HUES6 (cell line): Measurements from ENCODE around the gene PRCD.
A peak's percentile ranks its signal among the peaks of the same experiment; 100 is the strongest.
"Not testable (repeated sequence)": the region's sequence is repeated elsewhere in the genome, so short reads cannot be mapped to it uniquely, and the experiment has no call there.

Experiments
- H3K27ac ChIP-seq: 2 replicates; pipeline ENCODE4 v1.7.0; 2013; ENCODE audit warnings: low read depth, mild to moderate bottlenecking, low read length, inconsistent platforms
- H3K27me3 ChIP-seq: 2 replicates; pipeline ENCODE4 v1.6.1; 2013; ENCODE audit warnings: low read length; ENCODE audit not compliant: control insufficient read depth, insufficient read depth
- H3K36me3 ChIP-seq: 2 replicates; pipeline ENCODE4 v1.6.1; 2013; ENCODE audit warnings: low read length; ENCODE audit not compliant: control insufficient read depth, insufficient read depth
- H3K4me1 ChIP-seq: 2 replicates; pipeline ENCODE4 v1.6.1; 2013; ENCODE audit warnings: low read length; ENCODE audit not compliant: control insufficient read depth, insufficient read depth
- H3K4me3 ChIP-seq: 2 replicates; pipeline ENCODE4 v1.5.1; 2013; ENCODE audit warnings: low read depth, low read length
- H3K9ac ChIP-seq: one replicate; pipeline ENCODE4 v1.6.1; 2013; ENCODE audit warnings: mild to moderate bottlenecking, low read length
- H3K9me3 ChIP-seq: 2 replicates; pipeline ENCODE4 v1.6.1; 2013; ENCODE audit warnings: low read depth, low read length; ENCODE audit not compliant: control insufficient read depth, insufficient read depth

The PRCD gene

GRCh38 chr17:76506408-76507345, 33.2 kb upstream of the PRCD start:
- Histone ChIP-seq H3K9ac (no peak overlapping the region), H3K36me3 (no peaks in the 10 kb centered on the region), H3K4me3 (peak overlapping the region; percentile 35; the same call in 1 of the 2 replicates), H3K27me3 (peaks cover 14% of the 10 kb centered on the region), H3K4me1 (peaks cover 15% of the 10 kb centered on the region), H3K9me3 (no peaks in the 10 kb centered on the region), H3K27ac (no peak overlapping the region)

- not testable (repeated sequence) for H3K4me1 ChIP-seq, H3K9ac ChIP-seq
Measured at GRCh38 chr17:76508472-76509063, 31.3 kb upstream of the PRCD start.

GRCh38 chr17:76510831-76511244, 29.0 kb upstream of the PRCD start:
- H3K9ac ChIP-seq: no peak overlapping the region
- H3K4me1 ChIP-seq: peaks cover 8% of the 10 kb centered on the region
- H3K36me3 ChIP-seq: no peaks in the 10 kb centered on the region
- H3K4me3 ChIP-seq: no peak overlapping the region
- H3K9me3 ChIP-seq: no peaks in the 10 kb centered on the region
- peaks cover 14% of the 10 kb centered on the region for H3K27me3 ChIP-seq
- H3K27ac ChIP-seq: no peak overlapping the region

More at GRCh38 chr17:76508472-76509063, 31.3 kb upstream of the PRCD start:
- peaks cover 14% of the 10 kb centered on the region for H3K27me3 ChIP-seq
- H3K9me3 ChIP-seq, H3K36me3 ChIP-seq, H3K4me3 ChIP-seq, H3K27ac ChIP-seq: not testable (repeated sequence)

DNA sequence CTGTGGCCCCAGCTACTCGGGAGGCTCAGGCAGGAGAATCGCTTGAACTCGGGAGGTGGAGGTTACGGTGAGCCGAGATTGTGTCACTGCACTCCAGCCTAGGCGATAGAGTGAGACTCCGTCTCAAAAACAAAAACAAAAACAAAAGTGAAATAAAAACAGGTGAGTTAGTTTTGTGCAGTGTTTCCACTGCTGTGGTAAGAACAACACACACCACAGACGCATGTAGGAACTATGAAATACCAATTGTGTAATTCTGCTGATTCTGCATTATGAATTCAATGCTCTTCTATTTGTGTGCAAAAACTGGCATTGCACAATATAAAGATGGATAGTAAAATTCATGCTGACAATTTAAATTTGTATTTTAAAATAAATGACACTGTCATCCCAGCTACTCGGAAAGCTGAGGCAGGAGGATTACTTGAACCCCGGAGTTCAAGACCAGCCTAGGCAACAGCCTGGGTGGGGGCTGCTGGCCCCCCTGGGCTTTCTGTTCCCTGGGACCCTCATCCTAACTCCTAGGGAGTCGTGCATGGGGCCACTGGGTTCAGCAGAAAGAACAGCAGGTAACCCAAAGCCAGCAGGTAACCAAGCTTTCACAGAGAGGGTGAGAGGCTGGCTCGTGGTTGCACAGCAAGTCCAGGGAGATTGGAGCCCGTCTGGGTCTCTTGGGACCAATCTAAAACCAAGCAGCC, 28.0 kb upstream of the PRCD start:
- no peak overlapping the region for H3K4me3 ChIP-seq
- no peak overlapping the region for H3K9ac ChIP-seq
- H3K4me1 ChIP-seq: no peaks in the 10 kb centered on the region; the same call in 1 of the 2 replicates
- no peaks in the 10 kb centered on the region for H3K36me3 ChIP-seq
- H3K27me3 ChIP-seq: peaks cover 11% of the 10 kb centered on the region
- no peaks in the 10 kb centered on the region for H3K9me3 ChIP-seq
- H3K27ac ChIP-seq: no peak overlapping the region

DNA sequence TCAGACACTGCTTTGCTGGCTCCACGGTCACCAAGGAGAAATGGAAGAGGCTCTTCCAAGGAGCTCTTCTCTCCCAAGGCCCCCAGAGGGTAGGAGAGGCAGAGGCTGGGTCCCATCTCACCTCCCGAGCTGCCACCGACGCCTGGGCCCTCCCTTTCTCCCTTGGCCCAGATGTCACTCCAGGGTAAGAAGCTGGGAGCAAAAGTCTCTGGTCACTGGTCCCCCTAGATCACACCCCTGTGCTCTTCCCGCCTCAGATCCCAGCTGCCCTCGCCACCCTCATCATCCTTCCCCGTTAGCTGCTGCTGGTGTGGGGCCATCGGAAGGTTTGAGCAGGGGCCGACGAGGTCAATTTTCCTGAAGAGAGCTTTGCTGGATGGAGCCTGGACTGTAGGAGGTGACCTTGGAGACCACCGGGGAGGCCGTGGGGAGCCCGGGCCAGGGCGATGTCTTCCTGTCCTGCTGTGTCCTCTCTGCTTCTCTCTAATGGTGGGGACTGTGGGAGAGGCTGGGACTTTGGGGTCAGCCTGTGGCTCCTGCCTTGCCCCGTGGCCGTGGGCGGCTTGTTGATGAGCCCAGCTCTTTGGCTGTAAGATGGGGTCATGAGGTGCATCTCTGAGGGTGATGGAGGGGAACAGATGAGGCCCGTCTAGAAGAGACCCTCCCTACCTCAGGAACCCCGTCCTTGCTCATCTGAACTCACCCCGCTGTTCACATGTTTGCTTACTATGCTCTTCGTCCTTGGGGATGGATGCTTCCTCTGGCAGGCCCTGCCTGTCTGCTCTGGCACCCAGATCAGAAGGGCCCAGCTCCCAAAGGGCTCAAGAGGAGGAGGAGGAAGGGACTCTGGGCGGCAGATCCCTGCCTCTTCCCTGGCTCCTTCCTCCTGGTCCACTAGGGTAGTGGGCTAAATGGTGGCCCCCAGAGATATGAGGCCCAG, 27.2 kb upstream of the PRCD start:
- Histone ChIP-seq H3K9ac (no peak overlapping the region), H3K27ac (no peak overlapping the region), H3K9me3 (no peaks in the 10 kb centered on the region), H3K36me3 (no peaks in the 10 kb centered on the region), H3K4me1 (no peaks in the 10 kb centered on the region; the same call in 1 of the 2 replicates), H3K27me3 (peaks cover 5% of the 10 kb centered on the region), H3K4me3 (no peak overlapping the region)

GRCh38 chr17:76513306-76513692, 26.5 kb upstream of the PRCD start:
- Histone ChIP-seq H3K4me3 (no peak overlapping the region), H3K36me3 (no peaks in the 10 kb centered on the region), H3K27ac (no peak overlapping the region), H3K9ac (no peak overlapping the region), H3K9me3 (no peaks in the 10 kb centered on the region), H3K4me1 (no peaks in the 10 kb centered on the region; the same call in 1 of the 2 replicates), H3K27me3 (no peaks in the 10 kb centered on the region)

GRCh38 chr17:76514355-76514754, 25.5 kb upstream of the PRCD start:
- H3K9me3 ChIP-seq, H3K27me3 ChIP-seq, H3K4me1 ChIP-seq, H3K9ac ChIP-seq, H3K4me3 ChIP-seq, H3K27ac ChIP-seq, H3K36me3 ChIP-seq: not testable (repeated sequence)

DNA sequence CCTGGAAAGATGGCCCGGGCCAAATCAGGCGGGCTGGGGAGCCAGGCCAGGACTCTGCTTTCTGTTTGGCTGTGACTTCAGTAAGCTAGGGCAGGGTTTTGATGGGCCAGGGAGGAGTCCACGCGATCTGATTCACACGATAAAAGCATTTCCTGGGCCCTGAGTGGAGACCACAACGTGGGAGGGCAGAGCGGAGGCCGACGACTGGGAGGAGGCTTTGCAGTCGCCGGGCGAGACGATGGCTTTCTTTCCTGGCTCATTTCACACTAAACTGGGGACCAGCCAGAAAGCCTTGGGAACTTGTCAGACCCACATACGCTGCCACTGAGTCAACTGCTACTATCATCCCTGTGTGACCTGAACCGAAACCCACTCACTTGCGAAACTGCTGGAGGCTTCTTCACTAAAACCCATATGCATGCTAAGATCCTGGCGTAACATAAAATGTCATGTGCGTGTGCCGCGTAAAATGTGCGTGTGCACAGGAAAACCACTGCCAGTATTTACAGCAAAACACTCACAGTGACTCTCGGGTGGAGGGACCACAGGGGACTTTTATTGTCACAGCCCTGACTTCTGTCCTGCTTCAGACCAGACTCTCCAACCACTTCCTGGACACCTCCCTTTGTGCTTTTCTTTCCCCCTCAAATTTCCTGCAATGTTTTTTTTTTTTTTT, 24.4 kb upstream of the PRCD start:
- Histone ChIP-seq H3K9ac (no peak overlapping the region), H3K9me3 (no peaks in the 10 kb centered on the region), H3K27ac (no peak overlapping the region), H3K4me3 (no peak overlapping the region), H3K4me1 (peaks cover 3% of the 10 kb centered on the region; the same call in 1 of the 2 replicates), H3K27me3 (no peaks in the 10 kb centered on the region), H3K36me3 (no peaks in the 10 kb centered on the region)

- H3K9me3 ChIP-seq: no peaks in the 10 kb centered on the region
- H3K36me3 ChIP-seq: no peaks in the 10 kb centered on the region
- peaks cover 3% of the 10 kb centered on the region; the same call in 1 of the 2 replicates for H3K4me1 ChIP-seq
- H3K27me3 ChIP-seq: no peaks in the 10 kb centered on the region
- H3K9ac ChIP-seq: no peak overlapping the region
- H3K4me3 ChIP-seq: no peak overlapping the region
- no peak overlapping the region for H3K27ac ChIP-seq
Measured at GRCh38 chr17:76517638-76518038, 22.2 kb upstream of the PRCD start.
